NCI-H2107 treated with DMSO at 0.1 percent for 48 hours (cell line): ENCODE results near the gene LTB4R.

Experiments
- DNase-seq: peaks from one replicate; lab custom pipeline; 2025; ENCODE audit not compliant: unreplicated experiment; lab: John Stamatoyannopoulos, UW

The LTB4R gene, protein sequence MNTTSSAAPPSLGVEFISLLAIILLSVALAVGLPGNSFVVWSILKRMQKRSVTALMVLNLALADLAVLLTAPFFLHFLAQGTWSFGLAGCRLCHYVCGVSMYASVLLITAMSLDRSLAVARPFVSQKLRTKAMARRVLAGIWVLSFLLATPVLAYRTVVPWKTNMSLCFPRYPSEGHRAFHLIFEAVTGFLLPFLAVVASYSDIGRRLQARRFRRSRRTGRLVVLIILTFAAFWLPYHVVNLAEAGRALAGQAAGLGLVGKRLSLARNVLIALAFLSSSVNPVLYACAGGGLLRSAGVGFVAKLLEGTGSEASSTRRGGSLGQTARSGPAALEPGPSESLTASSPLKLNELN

DNA sequence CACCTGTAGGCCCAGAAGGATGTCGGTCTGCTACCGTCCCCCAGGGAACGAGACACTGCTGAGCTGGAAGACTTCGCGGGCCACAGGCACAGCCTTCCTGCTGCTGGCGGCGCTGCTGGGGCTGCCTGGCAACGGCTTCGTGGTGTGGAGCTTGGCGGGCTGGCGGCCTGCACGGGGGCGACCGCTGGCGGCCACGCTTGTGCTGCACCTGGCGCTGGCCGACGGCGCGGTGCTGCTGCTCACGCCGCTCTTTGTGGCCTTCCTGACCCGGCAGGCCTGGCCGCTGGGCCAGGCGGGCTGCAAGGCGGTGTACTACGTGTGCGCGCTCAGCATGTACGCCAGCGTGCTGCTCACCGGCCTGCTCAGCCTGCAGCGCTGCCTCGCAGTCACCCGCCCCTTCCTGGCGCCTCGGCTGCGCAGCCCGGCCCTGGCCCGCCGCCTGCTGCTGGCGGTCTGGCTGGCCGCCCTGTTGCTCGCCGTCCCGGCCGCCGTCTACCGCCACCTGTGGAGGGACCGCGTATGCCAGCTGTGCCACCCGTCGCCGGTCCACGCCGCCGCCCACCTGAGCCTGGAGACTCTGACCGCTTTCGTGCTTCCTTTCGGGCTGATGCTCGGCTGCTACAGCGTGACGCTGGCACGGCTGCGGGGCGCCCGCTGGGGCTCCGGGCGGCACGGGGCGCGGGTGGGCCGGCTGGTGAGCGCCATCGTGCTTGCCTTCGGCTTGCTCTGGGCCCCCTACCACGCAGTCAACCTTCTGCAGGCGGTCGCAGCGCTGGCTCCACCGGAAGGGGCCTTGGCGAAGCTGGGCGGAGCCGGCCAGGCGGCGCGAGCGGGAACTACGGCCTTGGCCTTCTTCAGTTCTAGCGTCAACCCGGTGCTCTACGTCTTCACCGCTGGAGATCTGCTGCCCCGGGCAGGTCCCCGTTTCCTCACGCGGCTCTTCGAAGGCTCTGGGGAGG is at the start of gene LTB4R:
Gene LTB4R, plus strand, starts transcription at position 857 of the 959 bp plus-strand sequence. CDS start 4,150 bp downstream, outside the sequence.
- DNase-seq: peak; percentile 76

DNA sequence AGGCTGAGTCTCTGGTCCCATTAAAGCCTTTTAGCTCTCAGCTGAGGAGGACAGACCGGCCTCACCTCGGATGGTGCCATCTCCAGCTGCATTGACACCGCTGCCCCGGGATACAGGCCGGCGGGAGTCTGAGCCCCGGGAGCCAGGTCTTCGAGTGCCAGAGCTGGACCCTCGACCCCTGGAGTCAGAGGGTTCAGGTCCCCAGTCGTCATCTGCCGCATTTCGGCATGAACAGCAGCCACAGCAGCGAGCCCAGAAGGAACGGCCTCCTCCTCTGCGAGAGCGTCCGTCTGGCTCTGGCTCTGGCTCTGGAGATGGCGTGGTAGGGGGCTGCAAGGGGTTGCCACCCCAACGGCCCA is 49.4 kb upstream of the LTB4R start:
- DNase-seq: no peak

DNA sequence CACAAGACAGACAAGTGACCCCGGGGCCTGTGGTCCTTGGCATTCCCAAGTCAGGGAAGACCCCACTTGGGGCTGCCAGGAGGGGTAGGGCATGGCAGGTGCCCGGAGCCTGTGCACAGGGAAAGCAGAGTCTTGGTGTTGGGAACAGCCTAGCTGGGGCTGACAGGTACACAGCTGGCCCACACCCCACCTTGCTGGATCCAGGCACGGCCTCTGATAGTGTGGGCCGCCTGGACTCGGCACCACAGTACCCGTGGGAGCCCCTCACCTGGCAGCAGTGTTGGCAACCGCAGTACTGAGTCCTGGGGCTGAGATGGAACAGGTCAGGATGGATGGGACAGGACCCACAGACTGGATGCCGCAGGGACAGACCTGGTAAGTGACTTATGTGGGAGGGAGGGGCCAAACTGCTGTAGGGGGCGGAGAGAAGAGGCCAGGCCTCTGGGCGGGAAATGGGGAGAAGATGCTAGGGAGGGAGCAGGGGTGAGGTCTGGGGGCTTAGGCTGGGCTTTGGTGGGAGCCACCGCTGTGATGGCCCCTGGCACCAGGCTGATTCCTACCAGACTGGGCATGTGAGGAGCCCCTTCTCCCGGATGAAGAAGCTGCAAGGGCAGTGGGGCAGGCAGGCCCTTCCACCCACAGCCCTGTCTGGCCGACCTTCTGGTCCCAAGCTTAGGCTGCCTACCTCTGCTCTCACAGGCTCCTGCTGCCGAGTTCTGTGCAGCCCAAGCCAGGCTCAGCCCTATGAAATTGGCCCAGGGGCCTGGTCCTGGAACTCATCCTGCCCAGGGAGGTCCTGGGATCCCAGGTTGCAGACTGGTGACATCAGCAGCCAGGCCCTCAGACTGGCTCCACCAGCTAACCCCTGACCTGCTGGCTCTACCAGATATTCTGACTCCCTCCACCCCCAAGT is 48.2 kb upstream of the LTB4R start, which contains the start of gene TGM1:
Gene TGM1, minus strand, starts transcription at position 357 of the 913 bp plus-strand sequence. CDS start 825 bp downstream, outside the sequence.
- DNase-seq: no peak

DNA sequence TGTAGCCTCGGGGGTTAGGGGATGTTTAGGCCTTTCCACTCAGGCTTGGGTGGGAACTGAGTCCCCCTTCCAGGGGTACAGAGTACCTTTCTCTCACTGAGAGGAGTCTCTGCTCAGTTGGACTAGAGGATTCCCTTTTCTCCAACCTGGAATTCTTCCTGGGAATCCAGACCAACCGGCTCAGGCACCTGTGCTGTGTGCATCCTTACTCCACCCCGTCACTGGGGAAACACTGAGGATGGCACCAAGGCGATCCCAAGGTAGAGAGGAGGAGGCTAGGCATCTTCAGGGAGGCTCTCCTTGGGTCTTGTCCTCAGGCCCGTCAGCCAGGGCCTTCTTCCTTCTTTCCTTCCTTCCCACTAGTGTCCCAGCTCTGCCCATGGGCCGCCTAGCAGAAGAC is 47.5 kb upstream of the LTB4R start:
- no peak for DNase-seq

DNA sequence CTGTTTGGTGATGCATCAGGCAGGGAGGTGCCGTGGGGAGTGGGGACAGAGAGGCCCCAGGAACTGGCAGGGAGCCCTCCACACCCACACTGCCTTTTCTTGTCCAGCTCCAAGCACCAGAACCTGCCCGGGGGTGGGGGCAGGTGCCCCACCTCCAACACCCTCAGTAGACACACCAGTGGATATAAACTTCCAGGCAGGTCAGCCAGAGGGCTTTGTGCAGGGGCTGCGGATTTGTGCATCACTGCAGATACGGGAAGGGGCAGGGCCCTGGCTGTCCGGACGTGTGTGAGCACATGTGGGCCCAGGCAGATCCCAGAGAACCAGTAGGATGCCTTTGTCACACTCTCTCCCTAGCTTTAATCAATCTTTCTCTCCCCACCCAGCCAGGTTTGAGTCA is 47.0 kb upstream of the LTB4R start:
- no peak for DNase-seq

DNA sequence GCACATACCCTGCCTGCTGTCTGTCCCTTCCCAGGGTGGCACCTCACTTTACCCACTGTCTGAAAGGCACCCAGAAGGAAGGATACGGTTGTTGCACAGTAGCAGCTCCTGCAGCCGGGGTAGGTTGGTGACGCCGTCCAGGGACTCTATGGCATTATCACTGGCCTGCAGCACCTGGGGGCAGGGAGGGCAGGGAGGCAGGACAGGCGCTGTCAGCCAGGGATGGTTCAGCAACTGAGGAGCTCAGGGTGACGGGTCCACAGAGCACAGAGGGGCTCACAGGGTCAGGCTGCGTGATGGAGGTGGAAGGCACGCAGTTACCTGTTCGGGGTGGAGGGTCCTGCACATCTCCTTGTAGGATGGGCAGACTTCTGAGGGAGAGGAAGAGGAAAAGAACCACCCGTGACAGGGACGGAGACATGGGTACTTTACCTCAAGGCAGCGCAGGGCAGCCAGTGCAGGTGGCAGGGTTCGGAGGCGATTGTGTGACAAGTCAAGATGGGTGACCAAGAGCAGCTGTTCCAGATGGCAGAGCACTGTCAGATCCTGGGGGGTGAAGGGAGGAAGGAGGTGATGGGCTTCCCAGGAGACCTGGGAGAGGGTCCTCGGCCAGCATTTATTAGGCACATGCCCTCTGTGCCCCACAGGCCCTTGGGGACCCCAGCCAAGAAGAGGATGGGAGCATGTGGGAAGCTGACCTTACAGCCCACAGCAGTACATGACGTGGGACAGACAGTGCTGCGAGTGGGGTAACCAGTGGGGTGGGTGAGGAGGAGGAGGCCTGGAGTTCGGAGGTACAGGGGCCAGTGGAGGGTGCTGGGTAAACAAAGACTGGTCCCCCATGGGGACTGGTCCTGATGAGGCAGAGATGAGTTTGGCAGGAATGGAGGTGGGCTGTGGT is 44.7 kb upstream of the LTB4R start:
- DNase-seq: no peak

DNA sequence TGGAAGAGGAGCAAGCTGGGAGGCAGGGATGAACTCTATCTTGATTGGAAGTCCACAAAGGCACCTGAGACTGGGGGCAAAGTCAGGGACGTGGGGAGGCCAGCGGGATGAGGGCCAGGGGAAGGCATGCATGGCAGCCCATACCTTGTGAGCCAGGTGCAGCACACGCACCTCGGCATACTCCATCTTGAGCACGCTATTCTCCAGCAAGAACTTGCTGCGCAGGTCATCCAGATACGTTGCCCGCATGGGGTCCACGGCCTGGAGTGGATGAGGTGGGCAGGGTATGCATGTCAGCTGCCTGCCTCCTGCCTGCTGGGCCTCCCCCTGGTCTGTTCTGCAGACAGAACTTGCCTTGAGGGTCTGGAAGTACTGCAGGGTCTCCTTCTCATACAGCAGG is 43.8 kb upstream of the LTB4R start:
- DNase-seq: no peak

DNA sequence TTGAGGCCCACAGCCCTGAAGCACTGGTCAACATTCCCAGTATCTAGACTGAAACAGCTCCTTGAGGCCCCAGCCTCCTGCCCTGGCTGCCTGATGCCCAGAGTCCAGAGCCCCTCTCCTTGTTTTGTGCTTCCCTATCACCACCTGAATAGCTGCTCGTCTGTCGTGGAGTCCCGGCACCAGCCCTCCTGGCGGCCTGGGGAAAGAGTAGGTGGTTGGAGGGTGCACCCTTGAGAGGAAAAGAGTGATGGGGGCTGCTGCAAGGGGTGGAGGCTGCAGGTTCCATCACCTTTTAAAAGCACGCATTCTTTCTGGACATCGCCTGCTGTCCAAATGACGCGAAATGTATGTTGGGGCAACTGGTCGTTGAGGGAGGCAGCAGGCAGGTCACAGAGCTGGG is 43.1 kb upstream of the LTB4R start:
- no peak for DNase-seq

DNA sequence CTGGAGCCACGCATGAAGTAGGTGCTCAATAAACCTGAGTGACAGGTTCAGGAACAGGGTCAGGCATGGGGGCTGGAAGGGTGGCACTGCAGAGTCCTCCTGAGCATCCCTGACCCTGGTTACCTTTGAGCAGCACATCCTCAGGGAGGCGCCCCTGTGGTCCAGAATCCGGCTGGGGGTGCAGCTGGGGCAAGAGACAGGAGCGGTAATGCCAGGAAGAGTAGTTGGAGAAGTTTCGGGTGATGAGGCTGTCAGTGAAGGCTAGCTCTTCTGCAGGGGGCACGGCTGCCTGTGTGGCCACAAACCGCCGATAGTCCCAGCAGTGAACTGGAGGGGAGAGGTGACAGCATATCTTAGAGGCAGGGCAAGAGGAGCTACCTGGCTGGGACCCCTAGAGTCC is 41.9 kb upstream of the LTB4R start:
- DNase-seq: no peak

DNA sequence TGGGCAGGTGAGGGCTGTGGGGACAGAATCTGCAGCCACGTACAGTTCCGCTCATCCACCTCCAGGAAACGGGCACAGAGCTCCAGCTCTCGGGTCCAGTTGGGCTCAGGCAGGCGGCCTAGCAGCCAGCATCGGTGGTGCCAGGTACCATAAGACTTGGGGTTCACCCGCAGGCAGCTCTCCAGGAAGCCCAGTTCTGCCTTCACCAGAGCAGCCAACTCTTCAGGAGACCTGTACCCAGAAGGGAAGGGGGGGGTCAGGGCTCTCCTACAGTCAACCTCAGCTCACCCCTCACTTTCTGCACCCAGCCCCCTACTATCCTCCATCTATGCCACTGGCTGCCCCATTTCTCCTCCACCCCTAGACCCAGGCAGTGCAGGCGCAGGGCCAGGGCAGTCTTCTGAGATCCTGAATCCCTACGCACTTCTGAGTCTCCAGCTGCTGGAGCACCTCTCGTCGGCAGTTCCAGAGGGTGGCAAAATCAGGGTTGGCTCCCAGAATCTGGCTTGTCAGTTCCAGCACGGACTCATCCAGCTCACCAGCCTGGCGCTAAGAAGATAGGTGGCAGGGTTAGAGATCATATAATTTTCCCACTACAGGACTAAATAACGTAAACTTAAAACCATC is 41.3 kb upstream of the LTB4R start:
- DNase-seq: no peak

DNA sequence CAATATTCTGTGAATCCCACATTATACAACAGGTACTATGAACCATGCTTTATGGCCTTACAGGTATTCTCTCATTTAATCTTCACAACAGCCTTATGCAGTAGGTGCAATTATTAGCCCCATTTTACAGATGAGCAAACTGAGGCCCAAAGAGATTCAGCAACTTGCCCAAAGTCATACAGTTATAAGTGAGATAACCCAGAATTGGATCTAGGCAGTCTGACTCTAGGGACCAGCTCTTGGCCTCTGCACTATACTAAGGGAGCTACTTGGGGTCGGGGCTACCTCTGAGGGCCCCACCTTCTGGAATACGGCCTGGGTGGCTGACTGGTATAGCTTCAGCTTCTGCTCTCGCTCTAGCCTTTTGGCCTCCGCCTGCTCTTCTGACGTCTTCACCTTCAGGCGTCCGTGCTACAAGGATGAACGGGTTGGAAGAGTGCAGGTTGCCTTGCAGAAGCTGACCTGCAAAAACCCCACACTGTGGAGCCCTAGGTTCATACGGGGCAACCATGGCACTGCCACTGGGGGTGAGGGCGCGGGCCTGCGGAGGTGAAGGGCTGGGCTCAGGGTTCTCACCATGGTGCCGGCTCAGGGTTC is 40.7 kb upstream of the LTB4R start:
- no peak for DNase-seq

DNA sequence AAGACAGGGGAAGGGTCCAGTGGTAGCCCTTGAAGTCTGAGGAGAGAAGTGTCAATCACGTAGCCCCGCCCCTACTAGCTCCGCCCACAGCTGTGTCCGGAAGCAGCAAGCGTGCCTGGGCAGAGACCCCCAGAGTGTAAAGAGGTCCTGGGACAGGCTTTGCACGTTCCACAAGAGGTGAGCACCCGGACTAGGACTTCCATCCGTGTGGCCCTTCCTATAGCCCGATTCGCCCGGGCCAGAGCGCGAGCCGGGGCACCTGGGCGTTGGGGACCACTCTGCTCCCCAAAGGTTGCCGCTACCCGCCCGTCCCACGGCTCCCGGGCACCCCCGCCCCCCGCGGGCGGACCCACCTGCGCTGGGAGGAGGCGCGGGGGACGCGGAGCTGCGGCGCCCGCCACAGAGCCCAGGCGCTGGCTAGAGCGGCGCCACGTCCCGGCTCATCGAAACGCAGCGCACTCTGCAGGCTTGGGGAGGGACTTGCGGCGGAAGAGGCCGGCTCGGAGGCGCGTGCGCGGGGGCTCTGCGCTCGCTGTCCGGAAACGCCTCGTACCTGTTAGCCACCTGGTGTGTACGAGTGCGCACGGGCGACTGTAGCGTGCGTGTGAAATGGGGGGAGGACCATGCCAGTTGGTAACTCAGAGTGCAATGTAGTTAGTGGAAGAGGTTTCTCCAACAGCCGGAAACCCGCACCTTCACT is 40.0 kb upstream of the LTB4R start, which contains the start of gene RABGGTA:
Gene RABGGTA, minus strand, starts transcription at position 464 of the 700 bp plus-strand sequence. CDS start 482 bp downstream, outside the sequence.
- peak; percentile 93 for DNase-seq

DNA sequence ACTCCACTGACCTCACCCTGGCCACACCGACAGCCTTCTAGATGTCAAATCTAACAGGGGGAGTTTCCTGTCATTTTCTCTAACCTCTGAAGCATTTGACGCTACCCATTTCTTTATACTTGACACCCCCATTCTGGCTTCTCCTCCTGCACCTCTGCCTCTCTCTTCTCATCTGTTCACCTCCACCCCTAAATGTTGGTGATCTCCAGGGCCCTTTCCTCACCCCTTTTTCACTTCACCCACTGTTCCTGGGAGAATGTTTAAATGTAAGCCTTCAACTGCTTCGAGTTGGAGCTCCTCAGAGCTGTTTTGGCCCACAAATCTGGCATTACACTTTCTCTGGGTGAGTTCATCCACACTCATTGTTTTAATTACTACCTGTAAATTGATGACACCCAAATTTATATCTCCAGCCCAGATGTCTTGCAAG is 39.5 kb upstream of the LTB4R start:
- no peak for DNase-seq

DNA sequence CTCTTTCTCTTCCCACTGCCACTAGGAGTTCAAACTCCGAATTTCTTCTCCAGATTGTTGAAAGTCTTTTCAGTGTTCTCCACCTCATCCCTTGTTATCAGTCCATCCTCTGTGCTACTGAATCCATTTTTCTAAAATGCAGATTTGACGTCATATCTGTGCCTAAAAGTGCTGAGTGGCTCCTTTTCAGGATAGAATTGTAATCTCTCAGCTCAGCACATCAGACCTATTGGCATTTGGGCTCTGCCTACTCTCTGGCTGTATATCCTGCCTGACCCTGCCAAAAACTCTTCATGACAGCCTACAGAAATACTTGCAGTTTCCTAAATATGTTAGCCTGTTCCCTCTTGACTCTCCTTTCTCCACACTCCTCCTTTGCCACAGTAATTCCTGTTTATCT is 38.8 kb upstream of the LTB4R start:
- DNase-seq: no peak

DNA sequence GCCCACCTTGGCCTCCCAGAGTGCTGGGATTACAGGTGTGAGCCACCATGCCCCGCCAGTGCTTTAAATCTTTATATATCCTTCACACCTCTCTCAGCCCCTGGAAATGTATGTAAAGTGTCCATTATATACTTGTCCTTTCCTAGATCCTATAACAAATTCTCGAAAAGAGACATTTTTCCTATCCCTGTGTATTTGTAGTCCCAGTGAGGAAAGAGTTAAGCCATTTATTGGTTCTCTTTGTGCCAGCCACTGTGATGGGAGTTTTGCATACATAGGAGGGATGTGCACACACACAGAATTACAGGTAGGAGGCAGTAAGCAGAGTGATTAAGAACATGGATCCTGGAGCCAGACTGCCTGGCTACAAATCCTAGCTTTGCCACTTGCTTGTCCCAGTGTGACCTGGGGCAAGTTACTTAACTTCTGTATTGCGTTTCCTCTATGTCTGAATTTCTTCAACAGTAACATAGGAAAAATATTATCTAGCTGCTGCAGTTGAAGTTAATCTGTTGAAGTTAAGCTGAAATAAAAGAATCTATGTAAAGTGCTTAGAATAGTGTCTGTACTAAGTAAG is 37.8 kb upstream of the LTB4R start:
- no peak for DNase-seq

DNA sequence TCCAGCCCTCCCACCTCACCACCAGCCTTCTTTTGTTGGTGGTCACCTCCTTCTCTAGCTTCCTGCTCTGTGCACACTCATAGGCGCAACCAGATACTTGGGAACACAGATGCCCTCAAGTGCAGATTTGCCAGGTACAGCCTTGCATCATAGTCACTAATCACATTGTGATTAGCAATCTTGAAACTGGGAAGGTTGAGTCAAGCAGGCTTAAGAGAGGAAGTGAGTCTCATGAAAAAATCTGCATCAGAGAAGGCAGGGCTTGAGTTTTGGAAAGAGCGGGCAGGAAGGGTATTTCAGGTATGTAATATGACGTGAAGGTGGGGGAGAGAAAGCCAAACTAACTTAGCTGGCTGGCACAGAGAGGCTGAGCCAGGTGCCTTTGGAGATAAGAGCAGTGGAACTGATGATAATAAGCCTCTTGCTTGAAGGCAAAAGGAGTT is 37.2 kb upstream of the LTB4R start:
- DNase-seq: no peak

DNA sequence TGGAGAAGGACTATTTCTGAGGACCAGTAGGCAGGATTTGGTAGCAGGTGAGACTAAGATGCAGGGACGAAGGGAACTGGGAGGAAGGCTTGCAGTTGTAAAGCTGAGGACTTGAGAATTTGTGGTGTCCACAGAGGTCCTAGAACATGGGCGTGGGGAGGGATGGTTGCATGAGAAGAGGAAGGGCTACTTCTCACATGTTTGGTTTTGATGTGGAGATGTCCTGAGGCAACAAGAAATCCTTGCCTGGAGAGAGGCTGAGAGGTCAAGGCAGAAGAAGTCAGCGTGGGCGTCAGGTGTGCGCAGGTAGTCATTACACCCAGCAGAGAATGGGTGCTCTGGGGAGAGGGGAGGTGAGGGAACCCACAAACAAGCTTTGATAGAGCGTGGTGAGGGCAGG is 34.2 kb upstream of the LTB4R start:
- no peak for DNase-seq
